ENCODE data around the gene SCN2B. TPM values are rescaled to one million over a fixed set of nuclear protein-coding genes. Genes with fewer than 3 reads are reported as not detected.

Gene SCN2B
- polyA plus RNA-seq, 1 of the 3 experiments (the other 2 are of a cell fraction): 0.05 TPM

- WGBS (ENCODE audit: low lambda C conversion rate): 1% methylated on average over 19 of the region's 88 CpGs
- Histone ChIP-seq H3K36me3 (replicated peaks in 1 of 2; ENCODE audit: control insufficient read depth in 1 of 2, insufficient read depth in 2 of 2, low read length in 1 of 2) (no peaks in the 10 kb centered on the region), H3F3A (replicated peaks; ENCODE audit: insufficient read depth) (no peaks in the 10 kb centered on the region), H3K9ac (no peak within 1 kb of the TSS), H2AFZ (ENCODE audit: low read depth) (peak within 1 kb of the TSS; percentile 73), H3K4me2 (peak within 1 kb of the TSS; percentile 87), H3K27me3 (ENCODE audit: insufficient read depth) (peaks cover 60% of the 10 kb centered on the region), H4K20me1 (ENCODE audit: insufficient read depth) (no peaks in the 10 kb centered on the region), H3K27ac (ENCODE audit: low read depth in 2 of 2, low read length in 1 of 2) (no peak within 1 kb of the TSS; a peak in 1 of 4 replicates), H3K4me1 (ENCODE audit: control insufficient read depth in 1 of 2, insufficient read depth in 2 of 2, low read depth in 1 of 2, low read length in 1 of 2) (peaks cover 0 to 16% of the 10 kb centered on the region in 2 experiments; a peak in 1 of 4 replicates), H3K79me2 (ENCODE audit: insufficient read depth) (no peaks in the 10 kb centered on the region), H3K9me3 (no peaks in the 10 kb centered on the region), H3K9me2 (no peaks in the 10 kb centered on the region), H3K4me3 (ENCODE audit: low read depth in 2 of 2, low read length in 1 of 2) (peak within 1 kb of the TSS; percentile 54 to 63)
- CTCF ChIA-PET: interaction anchor here (0.7 to 2.1 kb wide), 4 partner anchors 9 to 46 kb away, joined by 3 to 26 read pairs (median 6); no protein-coding TSS in a partner anchor
- POLR2A ChIA-PET: interaction anchor here (0.6 kb wide), 1 partner anchor 10 kb away, joined by 3 read pairs; no protein-coding TSS in a partner anchor
- DNase-seq: peak; percentile 94
- no peak for TF ChIP-seq IRF3 (IDR thresholded peaks at IDR 0.05; ENCODE audit: low read depth, low read length)
- TF ChIP-seq CHD2 (IDR thresholded peaks at IDR 0.05; ENCODE audit: low read length, partially characterized antibody): no peak
- TF ChIP-seq MXI1 (IDR thresholded peaks at IDR 0.05; ENCODE audit: low read depth, low read length): peak; percentile 50; the same call in 1 of the 2 replicates
- TF ChIP-seq RXRA (IDR thresholded peaks at IDR 0.05; ENCODE audit: borderline replicate concordance, low read depth): no peak
Observed at GRCh38 chr11:118152552-118153471, 23.6 kb downstream of the SCN2B start, which contains the start of gene SCN4B. Gene SCN4B, minus strand, starts transcription at chr11:118152823. Its CDS starts 150 bp downstream, at chr11:118152673.

DNA sequence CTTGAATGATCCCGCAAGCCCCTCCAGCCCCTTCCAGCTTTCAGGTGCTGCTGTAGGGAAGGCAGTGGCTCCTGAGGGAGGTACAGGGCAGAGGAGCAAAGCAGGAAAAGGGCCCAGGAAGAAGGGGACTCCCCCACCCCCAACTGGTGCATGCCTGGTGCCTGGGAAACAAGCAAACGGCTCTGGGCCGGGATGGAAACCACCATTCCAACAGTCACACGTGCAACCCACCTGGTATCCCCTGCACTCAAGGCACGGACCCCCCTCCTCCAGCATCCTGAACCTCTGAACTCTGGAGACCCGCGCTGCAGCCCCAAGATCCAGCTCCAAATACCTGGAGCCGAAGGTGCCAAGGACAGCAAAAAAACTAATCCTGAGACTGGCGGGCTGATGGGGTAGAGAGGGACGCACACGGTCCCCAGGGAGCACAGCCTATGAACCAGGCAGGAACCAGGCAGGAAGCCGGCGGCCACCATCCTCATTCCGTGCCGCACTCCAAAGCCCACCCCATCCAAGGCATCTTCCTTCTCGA lies 24.4 kb downstream of the SCN2B start:
- Histone ChIP-seq H3K4me3 (ENCODE audit: low read depth in 2 of 2, low read length in 1 of 2) (peak overlapping the region; percentile 54 to 63), H3K9ac (no peak overlapping the region), H3K4me2 (peak overlapping the region; percentile 87), H2AFZ (ENCODE audit: low read depth) (peak overlapping the region; percentile 73; the same call in 1 of the 2 replicates), H3K9me3 (no peaks in the 10 kb centered on the region), H3K27me3 (ENCODE audit: insufficient read depth) (peaks cover 53% of the 10 kb centered on the region), H3K27ac (ENCODE audit: low read depth in 2 of 2, low read length in 1 of 2) (no peak overlapping the region; a peak in 1 of 4 replicates), H3K36me3 (replicated peaks in 1 of 2; ENCODE audit: control insufficient read depth in 1 of 2, insufficient read depth in 2 of 2, low read length in 1 of 2) (no peaks in the 10 kb centered on the region), H3K9me2 (no peaks in the 10 kb centered on the region), H3K79me2 (ENCODE audit: insufficient read depth) (no peaks in the 10 kb centered on the region), H3F3A (replicated peaks; ENCODE audit: insufficient read depth) (no peaks in the 10 kb centered on the region), H4K20me1 (ENCODE audit: insufficient read depth) (no peaks in the 10 kb centered on the region), H3K4me1 (ENCODE audit: control insufficient read depth in 1 of 2, insufficient read depth in 2 of 2, low read depth in 1 of 2, low read length in 1 of 2) (peaks cover 0 to 16% of the 10 kb centered on the region in 2 experiments; a peak in 1 of 4 replicates)
- ChIA-PET CTCF (interaction anchor here (1.9 to 2.1 kb wide), 2 partner anchors 8 to 19 kb away, joined by 7 to 26 read pairs; no protein-coding TSS in a partner anchor), POLR2A (no interaction called here)
- TF ChIP-seq GATA2 (CRISPR knock-in tag; IDR thresholded peaks at IDR 0.05): no peak
- no peak for TF ChIP-seq NRF1 (IDR thresholded peaks at IDR 0.05; ENCODE audit: low read depth, low read length)
- no peak for TF ChIP-seq JUND (IDR thresholded peaks at IDR 0.05)
- no peak for TF ChIP-seq NFIC (IDR thresholded peaks at IDR 0.05; ENCODE audit: borderline replicate concordance)
- TF ChIP-seq EP300 (IDR thresholded peaks at IDR 0.05; ENCODE audit: borderline replicate concordance in 1 of 2, low read depth in 1 of 2, low read length in 1 of 2): no peak
- no peak for TF ChIP-seq TAF1 (IDR thresholded peaks at IDR 0.05; ENCODE audit: borderline replicate concordance, low read depth, low read length)
- no peak for TF ChIP-seq MXI1 (IDR thresholded peaks at IDR 0.05; ENCODE audit: low read depth, low read length)
- TF ChIP-seq POLR2AphosphoS5 (IDR thresholded peaks at IDR 0.05; ENCODE audit: low read depth, low read length): no peak
- TF ChIP-seq MAX (IDR thresholded peaks at IDR 0.05; ENCODE audit: low read depth): no peak
- TF ChIP-seq RFX5 (IDR thresholded peaks at IDR 0.05; ENCODE audit: low read length): no peak
- no peak for TF ChIP-seq ZBTB33 (IDR thresholded peaks at IDR 0.05; ENCODE audit: borderline replicate concordance, low read depth)
- TF ChIP-seq USF1 (IDR thresholded peaks at IDR 0.05; ENCODE audit: borderline replicate concordance, low read depth): no peak
- no peak for TF ChIP-seq FOXM1 (IDR thresholded peaks at IDR 0.05; ENCODE audit: low read depth)
- 60% methylated on average over 11 of the region's 16 CpGs for WGBS (ENCODE audit: low lambda C conversion rate)
- DNase-seq: no peak

Measured in SK-N-SH (cell line).